Stomach (tissue), 9 donors: Measurements from ENCODE around the gene POFUT2. TPM values are rescaled to one million over a fixed set of nuclear protein-coding genes. Genes with fewer than 3 reads are reported as not detected.

Source experiments
- DNase-seq, 2 donors: peaks; one replicate each; pipeline versions ENCODE4 v3.0.0 to v3.0.0-alpha.2; 2013 to 2019
- H3K27ac ChIP-seq, 5 donors: fragments of 200-600 bp in 4 of 5; sonication (generic) in 4 of 5; one replicate each; pipeline ENCODE4 v1.5.1; 2013 to 2019; ENCODE audit warnings: mild to moderate bottlenecking in 1 of 5, moderate library complexity in 1 of 5
- H3K27me3 ChIP-seq, 3 donors: fragments of 200-600 bp; sonication (generic); one replicate each; pipeline ENCODE4 v1.5.1; 2017 to 2019; ENCODE audit warnings: mixed run types in 1 of 3
- H3K36me3 ChIP-seq, 4 donors: fragments of 200-600 bp; sonication (generic); 1 replicate in 3 of 4; 2 replicates in 1 of 4; pipeline ENCODE4 v1.5.1; 2016 to 2019
- H3K4me1 ChIP-seq, 4 donors: fragments of 200-600 bp; sonication (generic); one replicate each; pipeline ENCODE4 v1.5.1; 2016 to 2019
- H3K4me3 ChIP-seq, 4 donors: fragments of 200-600 bp; sonication (generic) in 3 of 4; one replicate each; pipeline ENCODE4 v1.5.1; 2016 to 2019; ENCODE audit warnings: mild to moderate bottlenecking in 1 of 4
- H3K9me3 ChIP-seq, 4 donors: fragments of 200-600 bp; sonication (generic); one replicate each; pipeline ENCODE4 v1.5.1; 2016 to 2019
- EP300 ChIP-seq: sonication (generic); formaldehyde crosslinking; IDR thresholded peaks from one replicate; pipeline ENCODE4 v1.6.1; 2017; ENCODE audit warnings: antibody characterized with exemption
- POLR2A ChIP-seq, 4 donors: fragments of 450-650 bp; IDR thresholded peaks; one replicate each; pipeline ENCODE4 v1.6.1; 2016; ENCODE audit warnings: antibody characterized with exemption in 4 of 4, control low read depth in 2 of 4, mild to moderate bottlenecking in 1 of 4, moderate library complexity in 1 of 4
- POLR2AphosphoS5 ChIP-seq, 3 donors: sonication (generic); formaldehyde crosslinking; IDR thresholded peaks; one replicate each; pipeline ENCODE4 v1.6.1; 2016; ENCODE audit warnings: antibody characterized with exemption in 3 of 3
- WGBS, 5 donors: extraction: QIAGEN DNeasy Blood & Tissue Kit in 3 of 5; methylation state at CpG; one replicate each; pipeline versions ENCODE4 v1.1.5 to v1.1.7; 2013 to 2018; 5-methylcytosine and 5-hydroxymethylcytosine counted together
- intact Hi-C: fragments of 100-400 bp; cut with DNase I; formaldehyde crosslinking; loops from one replicate; pipeline ENCODE4 v1.15.1; 2023; ENCODE audit warnings: low total_unique reads
- polyA plus RNA-seq, 3 donors: library from polyadenylated mRNA; stranded (reverse); fragments of 200-250 nt; gene quantifications; one replicate each; pipeline ENCODE4 v1.2.3, GENCODE V29; 2013
- total RNA-seq, 5 donors: library from RNA; depleted of rRNA; stranded (reverse); fragments of >200 nt; gene quantifications; one replicate each; pipeline versions ENCODE4 v1.1.0 to v1.2.3, GENCODE V29; 2014 to 2016
- TF ChIP-seq, protein P1 (sequence below), 7 experiments: fragments of 450-650 bp in 4 of 7; fragments of 200-600 bp in 3 of 7; sonication (generic) in 3 of 7; IDR thresholded peaks; one replicate each; pipeline ENCODE4 v1.5.1; 2016 to 2019; ENCODE audit warnings: antibody characterized with exemption in 7 of 7, control low read depth in 2 of 7, mild to moderate bottlenecking in 1 of 7
- donor health status: healthy with polysubstance abuse.
- donor health status: Bipolar disorder and iron deficiency.
- donor health status: healthy.

Gene POFUT2
- total and polyA plus RNA-seq, 8 donors = 7.4 to 34.2 (median 22.4) TPM

DNA sequence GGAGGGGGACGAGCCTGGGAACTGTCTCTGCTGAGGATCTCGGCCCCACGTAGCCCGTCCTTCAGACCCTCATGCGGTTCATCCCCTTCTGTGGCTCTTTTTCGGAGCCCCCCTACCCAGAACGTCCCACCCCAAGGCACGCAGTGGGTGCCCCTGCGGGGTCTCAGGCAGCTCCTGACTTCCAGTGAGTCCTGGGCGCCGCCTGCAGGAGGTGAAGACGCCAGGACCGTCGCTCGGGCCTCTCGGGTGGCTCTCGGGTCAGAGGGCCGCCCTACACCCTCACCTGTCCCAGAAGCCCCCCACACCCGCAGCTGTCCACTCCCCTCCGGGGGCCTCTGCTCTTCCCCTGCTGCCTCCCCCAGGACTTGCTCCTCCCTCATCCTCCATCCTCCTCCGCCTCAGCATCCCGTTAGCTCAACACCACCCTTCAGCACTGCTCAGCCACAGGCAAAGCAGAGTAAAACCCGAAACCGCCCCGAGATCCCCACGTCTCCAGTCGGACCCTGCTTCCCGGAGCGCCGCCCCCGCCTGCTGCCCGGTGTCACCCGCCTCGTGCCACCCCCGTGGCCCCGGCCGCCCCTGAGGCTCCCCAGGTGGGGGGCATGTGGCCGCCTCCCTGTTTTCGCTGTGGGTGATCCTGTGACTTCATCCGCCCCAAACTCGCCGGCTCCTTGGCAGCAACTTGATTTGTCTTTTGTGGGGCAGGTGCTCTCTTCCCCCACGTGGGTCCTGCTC, 13.3 kb upstream of the POFUT2 start:
- DNase-seq = no peak
- H3K4me3 ChIP-seq = no peak overlapping the region
- no peak for TF ChIP-seq EP300
- no peak for TF ChIP-seq POLR2AphosphoS5 (IDR thresholded peaks at IDR 0.05)
- no peak for TF ChIP-seq POLR2A (IDR thresholded peaks at IDR 0.05)
- no peaks in the 10 kb centered on the region for H3K9me3 ChIP-seq
- H3K27me3 ChIP-seq = peaks cover 0 to 13% (median 0%) of the 10 kb centered on the region in 3 donors
- H3K27ac ChIP-seq = peak overlapping the region; percentile 32 to 81 (median 73)
- peaks cover 0 to 16% (median 10%) of the 10 kb centered on the region in 4 donors for H3K4me1 ChIP-seq
- intact Hi-C loops = no loop called here
- H3K36me3 ChIP-seq = no peaks in the 10 kb centered on the region
- 79 to 87% (median 86%) methylated on average over 38 to 43 of the region's 43 CpGs for WGBS, 5 donors

DNA sequence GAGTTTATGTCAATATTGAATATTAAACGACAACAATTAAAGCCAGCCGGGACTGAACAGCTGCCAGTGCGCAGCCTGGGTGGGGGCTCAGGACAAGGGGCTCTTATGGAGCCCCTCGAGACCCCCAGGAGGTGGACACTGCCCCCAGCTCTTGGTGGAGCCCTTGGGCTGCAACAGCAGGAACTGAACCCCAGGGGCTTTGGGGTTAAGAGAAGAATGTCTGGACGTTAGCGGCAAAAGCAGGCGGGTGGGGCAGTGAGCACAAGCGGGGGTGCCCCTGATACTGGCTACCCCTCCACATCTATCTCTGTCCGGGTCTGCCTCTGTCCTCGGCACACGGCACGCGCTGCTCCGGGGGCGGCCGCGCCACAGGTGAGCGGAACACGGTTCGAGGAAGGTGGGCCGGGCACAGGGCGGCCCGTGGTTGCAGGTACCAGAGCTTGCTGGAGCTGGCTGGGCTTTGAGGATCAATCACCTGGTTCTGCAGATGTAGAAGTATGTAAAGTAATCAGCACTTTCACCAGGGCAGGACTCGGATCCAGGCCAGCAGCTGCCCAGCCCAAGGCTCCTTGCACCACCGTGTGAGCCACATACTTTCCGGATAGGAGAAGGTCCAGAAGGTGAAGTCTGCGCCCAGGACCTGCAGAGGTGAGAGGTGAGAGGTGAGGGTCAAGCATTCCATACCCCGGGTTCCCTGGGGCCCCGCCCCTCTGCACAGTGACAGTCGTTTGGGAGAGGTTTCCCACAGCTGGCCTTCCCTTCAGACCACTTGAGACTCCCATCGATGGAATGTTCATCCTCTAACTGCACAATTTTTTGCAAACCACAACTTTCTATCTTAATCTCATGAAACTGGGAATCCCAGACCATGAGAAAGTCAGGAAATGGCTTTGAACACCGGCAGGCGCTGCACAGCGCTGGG, 12.4 kb upstream of the POFUT2 start:
- TF ChIP-seq, protein P1, sequence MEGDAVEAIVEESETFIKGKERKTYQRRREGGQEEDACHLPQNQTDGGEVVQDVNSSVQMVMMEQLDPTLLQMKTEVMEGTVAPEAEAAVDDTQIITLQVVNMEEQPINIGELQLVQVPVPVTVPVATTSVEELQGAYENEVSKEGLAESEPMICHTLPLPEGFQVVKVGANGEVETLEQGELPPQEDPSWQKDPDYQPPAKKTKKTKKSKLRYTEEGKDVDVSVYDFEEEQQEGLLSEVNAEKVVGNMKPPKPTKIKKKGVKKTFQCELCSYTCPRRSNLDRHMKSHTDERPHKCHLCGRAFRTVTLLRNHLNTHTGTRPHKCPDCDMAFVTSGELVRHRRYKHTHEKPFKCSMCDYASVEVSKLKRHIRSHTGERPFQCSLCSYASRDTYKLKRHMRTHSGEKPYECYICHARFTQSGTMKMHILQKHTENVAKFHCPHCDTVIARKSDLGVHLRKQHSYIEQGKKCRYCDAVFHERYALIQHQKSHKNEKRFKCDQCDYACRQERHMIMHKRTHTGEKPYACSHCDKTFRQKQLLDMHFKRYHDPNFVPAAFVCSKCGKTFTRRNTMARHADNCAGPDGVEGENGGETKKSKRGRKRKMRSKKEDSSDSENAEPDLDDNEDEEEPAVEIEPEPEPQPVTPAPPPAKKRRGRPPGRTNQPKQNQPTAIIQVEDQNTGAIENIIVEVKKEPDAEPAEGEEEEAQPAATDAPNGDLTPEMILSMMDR (IDR thresholded peaks at IDR 0.05) = no peak
- TF ChIP-seq EP300 = no peak
- no peak for TF ChIP-seq POLR2AphosphoS5 (IDR thresholded peaks at IDR 0.05)
- no peak for TF ChIP-seq POLR2A (IDR thresholded peaks at IDR 0.05)
- peak in 1 of 2 donors; percentile 48 for DNase-seq
- WGBS, 5 donors = 66 to 77% (median 73%) methylated on average over 26 to 34 of the region's 34 CpGs
- Histone ChIP-seq H3K27me3 (peaks cover 0 to 16% (median 0%) of the 10 kb centered on the region in 3 donors), H3K4me1 (peaks cover 6 to 21% (median 16%) of the 10 kb centered on the region in 4 donors), H3K36me3 (no peaks in the 10 kb centered on the region), H3K9me3 (no peaks in the 10 kb centered on the region), H3K4me3 (no peak overlapping the region), H3K27ac (peak overlapping the region; percentile 7 to 81 (median 73))
- intact Hi-C loops = no loop called here

DNA sequence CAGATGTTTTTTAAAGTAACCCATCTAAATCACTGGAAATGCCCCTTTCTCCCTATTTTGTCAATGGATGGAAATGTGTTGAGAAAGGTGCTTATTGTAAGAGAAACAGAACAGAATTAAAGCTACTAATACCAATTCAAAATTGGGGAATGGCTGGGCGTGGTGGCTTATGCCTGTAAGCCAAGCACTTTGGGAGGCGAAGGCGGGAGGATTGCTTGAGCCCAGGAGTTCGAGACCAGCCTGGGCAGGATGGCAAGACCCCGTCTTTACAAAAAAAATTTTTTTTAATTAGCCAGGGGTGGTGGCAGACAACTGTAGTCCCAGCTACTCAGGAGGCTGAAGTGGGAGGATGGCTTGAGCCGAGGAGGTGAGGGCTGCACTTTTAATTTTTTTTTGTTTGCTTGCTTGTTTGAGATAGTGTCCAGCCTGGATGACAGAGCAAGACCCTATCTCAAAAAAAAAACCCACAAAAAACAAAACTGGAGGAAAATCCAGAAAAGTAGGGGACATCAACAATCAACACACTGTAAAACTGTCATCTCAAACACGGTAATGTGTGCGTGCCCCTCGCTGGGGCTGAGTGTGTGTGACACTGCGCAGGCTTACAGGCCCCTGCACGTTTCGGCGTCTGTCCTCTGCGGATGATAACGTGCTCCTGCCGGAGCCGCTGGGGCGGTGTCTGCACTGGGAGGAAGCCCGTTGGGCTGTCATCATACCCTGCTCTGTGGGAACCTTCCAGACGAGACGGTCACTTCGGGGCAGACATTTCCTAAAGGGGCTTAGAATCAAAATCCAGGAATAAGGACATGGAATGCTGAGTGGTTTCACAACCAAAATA, 11.6 kb upstream of the POFUT2 start:
- peak overlapping the region in 3 of 5 donors; percentile 73 to 93 (median 81) for H3K27ac ChIP-seq
- intact Hi-C loops = no loop called here
- peaks cover 0 to 21% (median 4%) of the 10 kb centered on the region in 3 donors for H3K27me3 ChIP-seq
- H3K9me3 ChIP-seq = no peaks in the 10 kb centered on the region
- TF ChIP-seq EP300 (no peak), POLR2AphosphoS5 (IDR thresholded peaks at IDR 0.05) (peak in 1 of 3 donors; percentile 65), POLR2A (IDR thresholded peaks at IDR 0.05) (no peak)
- TF ChIP-seq, protein P1 (IDR thresholded peaks at IDR 0.05) = no peak
- DNase-seq = peak in 1 of 2 donors; percentile 44
- 69 to 85% (median 77%) methylated on average over 22 of the region's 22 CpGs for WGBS, 5 donors
- no peak overlapping the region for H3K4me3 ChIP-seq
- peaks cover 9 to 30% (median 22%) of the 10 kb centered on the region in 4 donors for H3K4me1 ChIP-seq
- H3K36me3 ChIP-seq = no peaks in the 10 kb centered on the region

DNA sequence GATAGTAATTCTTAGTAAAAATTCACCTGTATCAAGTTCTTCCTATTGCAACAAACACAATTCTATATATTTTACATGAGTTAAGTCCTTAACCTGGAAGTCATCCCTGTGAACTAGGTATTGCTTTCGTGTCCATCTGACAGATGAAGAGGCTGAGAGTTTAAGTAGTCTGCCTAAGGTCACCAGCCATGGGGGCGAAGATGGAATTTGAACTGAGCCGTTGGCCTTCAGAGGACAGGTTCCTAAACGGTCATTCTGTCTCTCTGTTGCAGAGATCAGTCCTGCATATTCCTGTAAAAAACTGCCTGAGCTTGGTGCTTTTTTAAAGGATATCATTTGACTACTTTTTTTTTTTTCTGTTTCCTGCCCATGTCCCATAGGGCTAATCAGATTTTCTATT, 10.2 kb upstream of the POFUT2 start:
- Histone ChIP-seq H3K4me3 (no peak overlapping the region), H3K9me3 (no peaks in the 10 kb centered on the region), H3K27me3 (peaks cover 0 to 34% (median 12%) of the 10 kb centered on the region in 3 donors), H3K27ac (peak overlapping the region in 2 of 5 donors; percentile 81 to 93), H3K4me1 (peaks cover 22 to 44% (median 35%) of the 10 kb centered on the region in 4 donors), H3K36me3 (no peaks in the 10 kb centered on the region)
- DNase-seq = no peak
- WGBS, 5 donors = 89 to 95% (median 92%) methylated on average over 4 of the region's 4 CpGs
- intact Hi-C loops = no loop called here
- TF ChIP-seq EP300 (no peak), POLR2A (IDR thresholded peaks at IDR 0.05) (no peak), POLR2AphosphoS5 (IDR thresholded peaks at IDR 0.05) (no peak)
- TF ChIP-seq, protein P1 (IDR thresholded peaks at IDR 0.05) = no peak
